ENCODE measurements around the gene RBL1. TPM values are rescaled to one million over a fixed set of nuclear protein-coding genes. Genes with fewer than 3 reads are reported as not detected.

The RBL1 gene
- total and polyA plus RNA-seq, 2 of the 4 experiments (the other 2 are of a cell fraction), result 3.3 to 7.5 TPM

GRCh38 chr20:36975099-36975818, 120.5 kb downstream of the RBL1 start:
- no peak overlapping the region for H2AFZ ChIP-seq (replicated peaks; ENCODE audit: low read length, poor library complexity)
- H3K4me1 ChIP-seq (ENCODE audit: control insufficient read depth, insufficient read depth, low read length), result no peaks in the 10 kb centered on the region
- TF ChIP-seq, protein P1, sequence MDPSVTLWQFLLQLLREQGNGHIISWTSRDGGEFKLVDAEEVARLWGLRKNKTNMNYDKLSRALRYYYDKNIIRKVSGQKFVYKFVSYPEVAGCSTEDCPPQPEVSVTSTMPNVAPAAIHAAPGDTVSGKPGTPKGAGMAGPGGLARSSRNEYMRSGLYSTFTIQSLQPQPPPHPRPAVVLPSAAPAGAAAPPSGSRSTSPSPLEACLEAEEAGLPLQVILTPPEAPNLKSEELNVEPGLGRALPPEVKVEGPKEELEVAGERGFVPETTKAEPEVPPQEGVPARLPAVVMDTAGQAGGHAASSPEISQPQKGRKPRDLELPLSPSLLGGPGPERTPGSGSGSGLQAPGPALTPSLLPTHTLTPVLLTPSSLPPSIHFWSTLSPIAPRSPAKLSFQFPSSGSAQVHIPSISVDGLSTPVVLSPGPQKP (IDR thresholded peaks at IDR 0.05; ENCODE audit: borderline replicate concordance, low read depth, low read length), result no peak
- TF ChIP-seq NFE2L2 (IDR thresholded peaks at IDR 0.05; ENCODE audit: low read depth, low read length) (no peak), CHD1 (IDR thresholded peaks at IDR 0.05; ENCODE audit: low read depth, low read length) (no peak), POLR2A (IDR thresholded peaks at IDR 0.05; ENCODE audit: low read depth, low read length) (no peak), USF2 (IDR thresholded peaks at IDR 0.05; ENCODE audit: low read depth, low read length) (no peak), RFX5 (IDR thresholded peaks at IDR 0.05; ENCODE audit: low read depth, low read length) (no peak), FOS (IDR thresholded peaks at IDR 0.05; ENCODE audit: low read depth, low read length) (no peak), RAD21 (IDR thresholded peaks at IDR 0.05; ENCODE audit: low read length) (no peak)
- H3K56ac ChIP-seq (ENCODE audit: extremely low read depth, insufficient read depth, low read length), result no peak overlapping the region
- no peak overlapping the region for H2BK20ac ChIP-seq (ENCODE audit: low read depth, low read length)
- H3K27me3 ChIP-seq (ENCODE audit: control insufficient read depth, insufficient read depth, low read length), result no peaks in the 10 kb centered on the region
- H2AK9ac ChIP-seq (replicated peaks; ENCODE audit: low read depth, low read length, poor library complexity), result no peak overlapping the region
- WGBS, 2 experiments (ENCODE audit: extremely low coverage in 2 of 2, insufficient read length in 1 of 2), result no CpG with 5 or more reads among the region's 3 CpGs
- H3K9me1 ChIP-seq (ENCODE audit: insufficient read depth, low read length), result no peaks in the 10 kb centered on the region
- H3K9me3 ChIP-seq (ENCODE audit: control insufficient read depth, insufficient read depth, low read length), result no peaks in the 10 kb centered on the region
- H4K8ac ChIP-seq (ENCODE audit: low read depth in 2 of 2, low read length in 2 of 2), result no peak overlapping the region
- POLR2A ChIA-PET (ENCODE audit: unreplicated experiment), result no interaction called here
- H3K14ac ChIP-seq (replicated peaks; ENCODE audit: low read depth, low read length), result no peak overlapping the region
- no peaks in the 10 kb centered on the region for H4K20me1 ChIP-seq (ENCODE audit: insufficient read depth, low read length)
- no peak overlapping the region for H3K4me2 ChIP-seq (ENCODE audit: low read depth, low read length)
- no peak overlapping the region for H2BK120ac ChIP-seq (ENCODE audit: low read depth, low read length)
- H3K79me1 ChIP-seq (ENCODE audit: low read depth in 1 of 2, low read length in 2 of 2), result no peaks in the 10 kb centered on the region
- H3K18ac ChIP-seq (ENCODE audit: low read depth, low read length), result no peak overlapping the region
- no peak overlapping the region for H3K27ac ChIP-seq (ENCODE audit: insufficient read depth, low read length)
- no peak overlapping the region for H3K9ac ChIP-seq (ENCODE audit: low read depth, low read length)
- no peak for DNase-seq
- H4K91ac ChIP-seq (ENCODE audit: insufficient read depth, low read depth, low read length), result no peak overlapping the region
- no TSS peak for BruUV-seq (replicated peaks)
- no peak overlapping the region for H3K23ac ChIP-seq (ENCODE audit: low read depth, low read length)
- H3K36me3 ChIP-seq (ENCODE audit: control insufficient read depth, insufficient read depth, low read length), result no peaks in the 10 kb centered on the region
- dilution Hi-C loops (cut with HindIII; ENCODE audit: low sequenced_read_pairs, unreplicated experiment) (no loop called here), in situ Hi-C loops (cut with MboI; ENCODE audit: low sequenced_read_pairs) (no loop called here), intact Hi-C loops (cut with micrococcal nuclease) (no loop called here)
- no peak for ATAC-seq (ENCODE audit: low read depth)
- H3K4me3 ChIP-seq (ENCODE audit: insufficient read depth, low read depth, low read length), result no peak overlapping the region
- CTCF ChIA-PET, result no interaction called here
- H2BK15ac ChIP-seq (ENCODE audit: low read depth, low read length), result no peak overlapping the region
- no peak overlapping the region for H2BK5ac ChIP-seq (ENCODE audit: low read depth, low read length, poor library complexity, severe bottlenecking)
- no peak overlapping the region for H4K5ac ChIP-seq (ENCODE audit: low read depth, low read length)
- H3K4ac ChIP-seq (ENCODE audit: low read depth, low read length), result no peak overlapping the region
- H2AK5ac ChIP-seq (ENCODE audit: low read depth, low read length), result no peak overlapping the region

Data from IMR-90 (cell line).